GM12878 (cell line): ENCODE data around the gene HCST.

Experiments
- BACH1 ChIP-seq: fragments of 450-650 bp; IDR thresholded peaks from 2 replicates; pipeline ENCODE4 v1.6.1; 2017; ENCODE audit warnings: mild to moderate bottlenecking, borderline replicate concordance
- EP300 ChIP-seq, 2 experiments: fragments of 150-350 bp in 1 of 2; IDR thresholded peaks; 2 replicates each; pipeline ENCODE4 v1.6.1; 2011 to 2012; ENCODE audit warnings: low read depth in 2 of 2, low read length in 2 of 2, borderline replicate concordance in 1 of 2, improper control_type of control experiment in 1 of 2, inconsistent platforms in 1 of 2; ENCODE audit not compliant: control insufficient read depth in 1 of 2
- FOS ChIP-seq: IDR thresholded peaks from 3 replicates; pipeline ENCODE4 v1.6.1; 2011; ENCODE audit warnings: borderline replicate concordance; ENCODE audit not compliant: insufficient read length; ENCODE audit errors: extremely low read depth
- GATAD2B ChIP-seq: fragments of 450-650 bp; conservative IDR thresholded peaks from 2 replicates; pipeline ENCODE4 v1.6.1; 2017; ENCODE audit warnings: low read depth, mild to moderate bottlenecking, moderate library complexity
- JUND ChIP-seq: IDR thresholded peaks from 2 replicates; pipeline ENCODE4 v1.6.1; 2012; ENCODE audit warnings: low read depth, mild to moderate bottlenecking, low read length, improper control_type of control experiment, moderate library complexity
- KDM1A ChIP-seq: fragments of 200-600 bp; sonication (generic); IDR thresholded peaks from 2 replicates; pipeline ENCODE4 v1.6.1; 2016; ENCODE audit warnings: borderline replicate concordance
- POLR2A ChIP-seq: IDR thresholded peaks from 2 replicates; pipeline ENCODE4 v1.6.1; 2011; ENCODE audit warnings: low read depth, mild to moderate bottlenecking, low read length
- POLR2AphosphoS5 ChIP-seq: IDR thresholded peaks from 2 replicates; pipeline ENCODE4 v1.6.1; 2011; ENCODE audit warnings: mild to moderate bottlenecking, low read length, inconsistent platforms
- RAD21 ChIP-seq: IDR thresholded peaks from 2 replicates; pipeline ENCODE4 v1.6.1; 2011; ENCODE audit warnings: mild to moderate bottlenecking, low read depth, low read length, moderate library complexity; ENCODE audit not compliant: insufficient read depth
- TCF12 ChIP-seq: IDR thresholded peaks from 2 replicates; pipeline ENCODE4 v1.6.1; 2011; ENCODE audit warnings: low read depth, mild to moderate bottlenecking, low read length
- TF ChIP-seq, protein P1 (sequence below), 3 experiments: IDR thresholded peaks in 2 of 3; conservative IDR thresholded peaks in 1 of 3; 2 replicates each; pipeline ENCODE4 v1.5.1; 2011; ENCODE audit warnings: low read depth in 3 of 3, low read length in 3 of 3, mild to moderate bottlenecking in 3 of 3, control low read depth in 2 of 3, moderate library complexity in 2 of 3, inconsistent platforms in 1 of 3, mixed read lengths in 1 of 3; ENCODE audit not compliant: control insufficient read depth in 2 of 3, insufficient read depth in 1 of 3; ENCODE audit errors: extremely low read depth in 1 of 3
- TF ChIP-seq, protein P2 (sequence below): IDR thresholded peaks from 2 replicates; pipeline ENCODE4 v1.6.1; 2011; ENCODE audit warnings: low read depth, low read length, improper control_type of control experiment, borderline replicate concordance
- TF ChIP-seq, protein P3 (sequence below): fragments of 450-650 bp; IDR thresholded peaks from 2 replicates; pipeline ENCODE4 v1.6.1; 2017; ENCODE audit warnings: borderline replicate concordance
- TF ChIP-seq, protein P4 (sequence below): IDR thresholded peaks from 2 replicates; pipeline ENCODE4 v1.6.1; 2012; ENCODE audit warnings: mild to moderate bottlenecking, low read depth, low read length

DNA sequence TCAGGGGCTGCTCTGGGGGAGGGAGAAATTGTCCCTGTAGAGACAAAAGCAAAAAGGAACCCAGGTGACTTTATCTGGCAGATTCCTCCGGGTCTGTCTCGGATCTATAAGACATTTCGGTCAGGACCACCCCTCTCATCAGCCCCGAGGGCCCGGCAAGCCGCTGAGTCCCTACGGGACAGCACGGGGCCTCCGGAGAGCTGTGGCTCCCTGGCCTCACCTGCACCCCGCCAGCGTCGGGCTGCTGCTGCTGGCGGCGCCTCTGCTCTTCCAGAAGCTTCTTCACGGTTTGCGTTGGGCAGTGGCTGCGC is 3.9 kb upstream of the HCST start:
- no peak for TF ChIP-seq TCF12
- TF ChIP-seq, protein P1, sequence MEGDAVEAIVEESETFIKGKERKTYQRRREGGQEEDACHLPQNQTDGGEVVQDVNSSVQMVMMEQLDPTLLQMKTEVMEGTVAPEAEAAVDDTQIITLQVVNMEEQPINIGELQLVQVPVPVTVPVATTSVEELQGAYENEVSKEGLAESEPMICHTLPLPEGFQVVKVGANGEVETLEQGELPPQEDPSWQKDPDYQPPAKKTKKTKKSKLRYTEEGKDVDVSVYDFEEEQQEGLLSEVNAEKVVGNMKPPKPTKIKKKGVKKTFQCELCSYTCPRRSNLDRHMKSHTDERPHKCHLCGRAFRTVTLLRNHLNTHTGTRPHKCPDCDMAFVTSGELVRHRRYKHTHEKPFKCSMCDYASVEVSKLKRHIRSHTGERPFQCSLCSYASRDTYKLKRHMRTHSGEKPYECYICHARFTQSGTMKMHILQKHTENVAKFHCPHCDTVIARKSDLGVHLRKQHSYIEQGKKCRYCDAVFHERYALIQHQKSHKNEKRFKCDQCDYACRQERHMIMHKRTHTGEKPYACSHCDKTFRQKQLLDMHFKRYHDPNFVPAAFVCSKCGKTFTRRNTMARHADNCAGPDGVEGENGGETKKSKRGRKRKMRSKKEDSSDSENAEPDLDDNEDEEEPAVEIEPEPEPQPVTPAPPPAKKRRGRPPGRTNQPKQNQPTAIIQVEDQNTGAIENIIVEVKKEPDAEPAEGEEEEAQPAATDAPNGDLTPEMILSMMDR (IDR thresholded peaks at IDR 0.05 in 2 of 3, conservative IDR thresholded peaks at IDR 0.05 in 1 of 3; ENCODE audit: control insufficient read depth in 2 of 3, extremely low read depth in 1 of 3, insufficient read depth in 1 of 3, low read depth in 3 of 3, low read length in 3 of 3) = no peak
- TF ChIP-seq, protein P2, sequence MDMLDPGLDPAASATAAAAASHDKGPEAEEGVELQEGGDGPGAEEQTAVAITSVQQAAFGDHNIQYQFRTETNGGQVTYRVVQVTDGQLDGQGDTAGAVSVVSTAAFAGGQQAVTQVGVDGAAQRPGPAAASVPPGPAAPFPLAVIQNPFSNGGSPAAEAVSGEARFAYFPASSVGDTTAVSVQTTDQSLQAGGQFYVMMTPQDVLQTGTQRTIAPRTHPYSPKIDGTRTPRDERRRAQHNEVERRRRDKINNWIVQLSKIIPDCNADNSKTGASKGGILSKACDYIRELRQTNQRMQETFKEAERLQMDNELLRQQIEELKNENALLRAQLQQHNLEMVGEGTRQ = no peak
- no peak for TF ChIP-seq KDM1A
- TF ChIP-seq POLR2AphosphoS5 = no peak
- TF ChIP-seq, protein P3, sequence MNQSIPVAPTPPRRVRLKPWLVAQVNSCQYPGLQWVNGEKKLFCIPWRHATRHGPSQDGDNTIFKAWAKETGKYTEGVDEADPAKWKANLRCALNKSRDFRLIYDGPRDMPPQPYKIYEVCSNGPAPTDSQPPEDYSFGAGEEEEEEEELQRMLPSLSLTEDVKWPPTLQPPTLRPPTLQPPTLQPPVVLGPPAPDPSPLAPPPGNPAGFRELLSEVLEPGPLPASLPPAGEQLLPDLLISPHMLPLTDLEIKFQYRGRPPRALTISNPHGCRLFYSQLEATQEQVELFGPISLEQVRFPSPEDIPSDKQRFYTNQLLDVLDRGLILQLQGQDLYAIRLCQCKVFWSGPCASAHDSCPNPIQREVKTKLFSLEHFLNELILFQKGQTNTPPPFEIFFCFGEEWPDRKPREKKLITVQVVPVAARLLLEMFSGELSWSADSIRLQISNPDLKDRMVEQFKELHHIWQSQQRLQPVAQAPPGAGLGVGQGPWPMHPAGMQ = no peak
- TF ChIP-seq RAD21 = no peak
- TF ChIP-seq POLR2A = no peak
- TF ChIP-seq BACH1 = no peak
- no peak for TF ChIP-seq FOS
- TF ChIP-seq EP300 (IDR thresholded peaks at IDR 0.05; ENCODE audit: borderline replicate concordance in 1 of 2, control insufficient read depth in 1 of 2, low read depth in 2 of 2, low read length in 2 of 2) = no peak
- no peak for TF ChIP-seq GATAD2B
- TF ChIP-seq, protein P4, sequence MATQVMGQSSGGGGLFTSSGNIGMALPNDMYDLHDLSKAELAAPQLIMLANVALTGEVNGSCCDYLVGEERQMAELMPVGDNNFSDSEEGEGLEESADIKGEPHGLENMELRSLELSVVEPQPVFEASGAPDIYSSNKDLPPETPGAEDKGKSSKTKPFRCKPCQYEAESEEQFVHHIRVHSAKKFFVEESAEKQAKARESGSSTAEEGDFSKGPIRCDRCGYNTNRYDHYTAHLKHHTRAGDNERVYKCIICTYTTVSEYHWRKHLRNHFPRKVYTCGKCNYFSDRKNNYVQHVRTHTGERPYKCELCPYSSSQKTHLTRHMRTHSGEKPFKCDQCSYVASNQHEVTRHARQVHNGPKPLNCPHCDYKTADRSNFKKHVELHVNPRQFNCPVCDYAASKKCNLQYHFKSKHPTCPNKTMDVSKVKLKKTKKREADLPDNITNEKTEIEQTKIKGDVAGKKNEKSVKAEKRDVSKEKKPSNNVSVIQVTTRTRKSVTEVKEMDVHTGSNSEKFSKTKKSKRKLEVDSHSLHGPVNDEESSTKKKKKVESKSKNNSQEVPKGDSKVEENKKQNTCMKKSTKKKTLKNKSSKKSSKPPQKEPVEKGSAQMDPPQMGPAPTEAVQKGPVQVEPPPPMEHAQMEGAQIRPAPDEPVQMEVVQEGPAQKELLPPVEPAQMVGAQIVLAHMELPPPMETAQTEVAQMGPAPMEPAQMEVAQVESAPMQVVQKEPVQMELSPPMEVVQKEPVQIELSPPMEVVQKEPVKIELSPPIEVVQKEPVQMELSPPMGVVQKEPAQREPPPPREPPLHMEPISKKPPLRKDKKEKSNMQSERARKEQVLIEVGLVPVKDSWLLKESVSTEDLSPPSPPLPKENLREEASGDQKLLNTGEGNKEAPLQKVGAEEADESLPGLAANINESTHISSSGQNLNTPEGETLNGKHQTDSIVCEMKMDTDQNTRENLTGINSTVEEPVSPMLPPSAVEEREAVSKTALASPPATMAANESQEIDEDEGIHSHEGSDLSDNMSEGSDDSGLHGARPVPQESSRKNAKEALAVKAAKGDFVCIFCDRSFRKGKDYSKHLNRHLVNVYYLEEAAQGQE = no peak
- TF ChIP-seq JUND = no peak
